Activated CD4-positive, alpha-beta T cell treated with anti-CD3 and anti-CD28 coated beads, Interleukin-2, amount 10 ng/mL, durations not matched to agents 7 days and 5 days (primary cell): Measurements from ENCODE around the gene MAD1L1. TPM values are rescaled to one million over a fixed set of nuclear protein-coding genes. Genes with fewer than 3 reads are reported as not detected.
A peak's percentile ranks its signal among the peaks of the same experiment; 100 is the strongest.

Experiments used
- CTCF ChIA-PET: fragments of 350-600 bp; sonication (Branson Sonifier 250); formaldehyde crosslinking; loops from one replicate; lab custom pipeline; 2021; ENCODE audit warnings: antibody characterized with exemption; lab: Charles Lee
- POLR2A ChIA-PET: fragments of 350-600 bp; sonication (Branson Sonifier 250); formaldehyde crosslinking; loops from one replicate; lab custom pipeline; 2021; ENCODE audit warnings: antibody characterized with exemption; lab: Charles Lee
- DNase-seq: peaks from one replicate; pipeline ENCODE4 v3.0.0-alpha.2; 2020
- H3K27ac Mint-ChIP-seq: one replicate; pipeline ENCODE4 v1.8.0; 2021; ENCODE audit warnings: mild to moderate bottlenecking, moderate library complexity, mixed read lengths
- H3K27me3 Mint-ChIP-seq: one replicate; pipeline ENCODE4 v1.8.0; 2021; ENCODE audit warnings: mixed read lengths
- H3K36me3 Mint-ChIP-seq: one replicate; pipeline ENCODE4 v1.8.0; 2021; ENCODE audit warnings: low read depth, mixed read lengths
- H3K4me1 Mint-ChIP-seq: one replicate; pipeline ENCODE4 v1.8.0; 2021; ENCODE audit warnings: mixed read lengths
- H3K4me3 Mint-ChIP-seq: one replicate; pipeline ENCODE4 v1.8.0; 2021; ENCODE audit warnings: mild to moderate bottlenecking, moderate library complexity, mixed read lengths
- H3K9me3 Mint-ChIP-seq: one replicate; pipeline ENCODE4 v1.8.0; 2021; ENCODE audit warnings: mixed read lengths
- total RNA-seq, 2 experiments: library from RNA; stranded (reverse); gene quantifications; one replicate each; pipeline ENCODE4 v1.2.3, GENCODE V29; 2021

The MAD1L1 gene
- total RNA-seq, 2 experiments from 2014 or later = 125 to 127 TPM

- Mint-ChIP-seq H3K4me3 (no peak overlapping the region), H3K4me1 (peaks cover 15% of the 10 kb centered on the region), H3K36me3 (peaks cover 4% of the 10 kb centered on the region), H3K27ac (no peak overlapping the region), H3K9me3 (no peaks in the 10 kb centered on the region), H3K27me3 (no peaks in the 10 kb centered on the region)
- ChIA-PET CTCF (interaction anchor here (2.0 kb wide), 1 partner anchor 55 kb away, joined by 5 read pairs; no protein-coding TSS in a partner anchor), POLR2A (no interaction called here)
- DNase-seq = no peak
These were observed 382.4 kb downstream of the MAD1L1 start for GRCh38 chr7:1850111-1850975.

GRCh38 chr7:1849351-1850041 lies 383.2 kb downstream of the MAD1L1 start:
- CTCF ChIA-PET = interaction anchor here (2.0 kb wide), 1 partner anchor 54 kb away, joined by 5 read pairs; no protein-coding TSS in a partner anchor
- no peak for DNase-seq
- H3K4me1 Mint-ChIP-seq = peaks cover 7% of the 10 kb centered on the region
- H3K9me3 Mint-ChIP-seq = no peaks in the 10 kb centered on the region
- no peak overlapping the region for H3K4me3 Mint-ChIP-seq
- peaks cover under 1% of the 10 kb centered on the region for H3K36me3 Mint-ChIP-seq
- no peaks in the 10 kb centered on the region for H3K27me3 Mint-ChIP-seq
- POLR2A ChIA-PET = no interaction called here
- no peak overlapping the region for H3K27ac Mint-ChIP-seq

DNA sequence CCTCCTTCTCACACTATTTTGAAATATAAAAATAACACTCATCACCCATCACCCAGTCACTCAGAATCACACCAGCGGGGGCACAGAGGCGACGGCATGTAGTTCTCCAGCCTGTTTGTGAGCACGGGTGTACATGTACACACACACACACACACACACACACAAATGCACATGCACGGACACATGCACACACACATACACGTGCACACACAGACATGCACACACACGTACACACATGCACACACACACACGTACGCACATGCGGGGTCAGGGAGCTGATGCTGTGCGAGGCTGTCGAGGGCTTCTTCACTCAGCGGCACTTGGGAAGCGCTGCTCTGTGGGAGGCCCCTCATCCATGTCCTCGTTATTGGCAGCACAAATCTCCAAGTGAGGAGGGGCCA lies 383.8 kb downstream of the MAD1L1 start:
- Mint-ChIP-seq H3K4me3 (no peak overlapping the region), H3K4me1 (peaks cover 4% of the 10 kb centered on the region), H3K27me3 (no peaks in the 10 kb centered on the region), H3K27ac (no peak overlapping the region), H3K36me3 (no peaks in the 10 kb centered on the region), H3K9me3 (no peaks in the 10 kb centered on the region)
- ChIA-PET POLR2A (no interaction called here), CTCF (interaction anchor here (2.0 kb wide), 1 partner anchor 53 kb away, joined by 5 read pairs; no protein-coding TSS in a partner anchor)
- no peak for DNase-seq

GRCh38 chr7:1848013-1848640 lies 384.6 kb downstream of the MAD1L1 start:
- DNase-seq = no peak

GRCh38 chr7:1847260-1848001 lies 385.3 kb downstream of the MAD1L1 start:
- CTCF ChIA-PET = no interaction called here
- H3K36me3 Mint-ChIP-seq = no peaks in the 10 kb centered on the region
- H3K4me3 Mint-ChIP-seq = no peak overlapping the region
- POLR2A ChIA-PET = no interaction called here
- no peaks in the 10 kb centered on the region for H3K4me1 Mint-ChIP-seq
- no peaks in the 10 kb centered on the region for H3K9me3 Mint-ChIP-seq
- H3K27ac Mint-ChIP-seq = no peak overlapping the region
- no peaks in the 10 kb centered on the region for H3K27me3 Mint-ChIP-seq
- DNase-seq = no peak

More at GRCh38 chr7:1848013-1848640, 384.6 kb downstream of the MAD1L1 start:
- no peak overlapping the region for H3K27ac Mint-ChIP-seq
- no peaks in the 10 kb centered on the region for H3K27me3 Mint-ChIP-seq
- POLR2A ChIA-PET = no interaction called here
- H3K4me1 Mint-ChIP-seq = no peaks in the 10 kb centered on the region
- CTCF ChIA-PET = no interaction called here
- no peaks in the 10 kb centered on the region for H3K36me3 Mint-ChIP-seq
- no peaks in the 10 kb centered on the region for H3K9me3 Mint-ChIP-seq
- no peak overlapping the region for H3K4me3 Mint-ChIP-seq

GRCh38 chr7:1846331-1847065 lies 386.2 kb downstream of the MAD1L1 start:
- H3K4me1 Mint-ChIP-seq = no peaks in the 10 kb centered on the region
- no peak for DNase-seq
- H3K36me3 Mint-ChIP-seq = peaks cover 2% of the 10 kb centered on the region
- no peaks in the 10 kb centered on the region for H3K9me3 Mint-ChIP-seq
- ChIA-PET CTCF (no interaction called here), POLR2A (no interaction called here)
- no peaks in the 10 kb centered on the region for H3K27me3 Mint-ChIP-seq
- H3K27ac Mint-ChIP-seq = no peak overlapping the region
- no peak overlapping the region for H3K4me3 Mint-ChIP-seq

GRCh38 chr7:1845536-1846311 lies 387.0 kb downstream of the MAD1L1 start:
- Mint-ChIP-seq H3K27me3 (no peaks in the 10 kb centered on the region), H3K4me1 (no peaks in the 10 kb centered on the region), H3K9me3 (no peaks in the 10 kb centered on the region), H3K4me3 (no peak overlapping the region), H3K36me3 (peaks cover 2% of the 10 kb centered on the region), H3K27ac (no peak overlapping the region)
- POLR2A ChIA-PET = no interaction called here
- DNase-seq = no peak
- CTCF ChIA-PET = no interaction called here

GRCh38 chr7:1844951-1845390 lies 387.8 kb downstream of the MAD1L1 start:
- Mint-ChIP-seq H3K36me3 (peaks cover 2% of the 10 kb centered on the region), H3K27me3 (no peaks in the 10 kb centered on the region), H3K9me3 (no peaks in the 10 kb centered on the region), H3K4me3 (no peak overlapping the region), H3K4me1 (no peaks in the 10 kb centered on the region), H3K27ac (no peak overlapping the region)
- DNase-seq = no peak
- CTCF ChIA-PET = no interaction called here
- POLR2A ChIA-PET = no interaction called here

DNA sequence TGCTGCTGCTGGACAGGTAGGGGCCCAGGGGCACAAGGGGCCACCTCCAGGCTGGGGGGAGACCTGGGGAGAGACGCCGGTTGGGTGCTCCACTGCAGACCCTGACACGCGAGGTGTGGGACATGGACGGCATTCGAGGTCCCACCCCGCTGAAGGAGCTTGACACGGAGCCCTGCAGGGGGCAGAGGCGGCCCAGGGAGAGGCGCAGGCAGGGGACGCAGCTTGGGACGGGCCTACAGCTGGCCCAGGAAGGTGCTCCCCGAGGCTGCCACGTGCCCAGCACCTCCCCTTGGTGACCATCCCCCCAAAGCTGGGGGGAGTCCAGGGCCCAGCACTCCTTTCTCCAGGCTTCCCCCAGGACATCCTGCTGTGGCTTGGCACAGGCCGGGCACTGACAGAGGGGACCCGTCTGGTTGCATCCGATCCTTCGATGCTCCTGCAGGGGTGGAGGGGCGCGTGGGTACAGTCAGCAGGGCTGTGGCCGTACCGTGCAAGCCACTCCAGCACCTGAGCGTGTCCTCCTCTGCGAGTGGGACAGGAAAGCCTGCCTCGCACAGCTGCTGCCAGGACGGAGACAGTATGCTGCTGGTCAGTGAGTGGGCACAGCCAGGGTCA lies 388.3 kb downstream of the MAD1L1 start:
- H3K4me3 Mint-ChIP-seq = no peak overlapping the region
- no peaks in the 10 kb centered on the region for H3K4me1 Mint-ChIP-seq
- CTCF ChIA-PET = no interaction called here
- H3K27ac Mint-ChIP-seq = no peak overlapping the region
- no peak for DNase-seq
- H3K27me3 Mint-ChIP-seq = no peaks in the 10 kb centered on the region
- POLR2A ChIA-PET = no interaction called here
- H3K36me3 Mint-ChIP-seq = peaks cover 2% of the 10 kb centered on the region
- no peaks in the 10 kb centered on the region for H3K9me3 Mint-ChIP-seq

DNA sequence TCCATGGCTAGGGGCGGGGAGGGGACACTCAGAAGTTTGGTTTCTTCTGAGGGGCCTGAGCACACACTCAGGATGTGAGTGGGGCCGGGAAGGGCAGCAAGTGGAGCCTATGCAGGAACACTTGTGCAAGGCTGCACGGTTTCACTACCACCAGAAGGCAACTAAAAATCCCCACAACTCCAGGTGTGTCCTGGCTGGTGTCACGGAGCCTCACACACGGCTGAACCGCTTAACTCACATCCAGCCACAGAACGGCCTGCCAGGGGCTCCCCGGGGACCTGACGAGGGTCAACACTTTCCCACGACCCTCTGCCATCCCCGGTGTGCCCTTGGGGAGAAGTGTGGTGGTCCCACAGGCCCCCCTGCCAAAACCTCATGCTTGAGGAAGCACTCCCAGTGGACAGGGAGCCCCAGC lies 388.8 kb downstream of the MAD1L1 start:
- no peaks in the 10 kb centered on the region for H3K4me1 Mint-ChIP-seq
- no peak overlapping the region for H3K27ac Mint-ChIP-seq
- DNase-seq = no peak
- ChIA-PET CTCF (no interaction called here), POLR2A (no interaction called here)
- peaks cover 2% of the 10 kb centered on the region for H3K36me3 Mint-ChIP-seq
- H3K9me3 Mint-ChIP-seq = no peaks in the 10 kb centered on the region
- H3K4me3 Mint-ChIP-seq = no peak overlapping the region
- H3K27me3 Mint-ChIP-seq = no peaks in the 10 kb centered on the region

GRCh38 chr7:1843271-1843861 lies 389.4 kb downstream of the MAD1L1 start:
- Mint-ChIP-seq H3K36me3 (peaks cover 2% of the 10 kb centered on the region), H3K9me3 (no peaks in the 10 kb centered on the region), H3K27ac (peak overlapping the region; percentile 5), H3K4me3 (no peak overlapping the region), H3K27me3 (no peaks in the 10 kb centered on the region), H3K4me1 (no peaks in the 10 kb centered on the region)
- no peak for DNase-seq
- ChIA-PET CTCF (no interaction called here), POLR2A (no interaction called here)
